GM12891 (cell line): ENCODE data around the gene MRTFB.

Experiments used
- POLR2A ChIP-seq: IDR thresholded peaks from 2 replicates; pipeline ENCODE4 v1.6.1; 2011; ENCODE audit warnings: low read depth, low read length, control low read depth
- POU2F2 ChIP-seq: IDR thresholded peaks from 2 replicates; pipeline ENCODE4 v1.6.1; 2011; ENCODE audit warnings: low read depth, mild to moderate bottlenecking, control low read depth, low read length, moderate library complexity

- no peak for TF ChIP-seq POU2F2
- TF ChIP-seq POLR2A: no peak
These were observed 42.2 kb downstream of the MRTFB start for GRCh38 chr16:14113344-14113743.
